Fibroblast of peridontal ligament (primary cell): ENCODE data around the gene RPUSD4.

ENCODE experiments used
- DNase-seq: peaks from one replicate; pipeline ENCODE4 v3.0.0-alpha.2; 2010; ENCODE audit errors: extremely low read depth

Gene RPUSD4

DNA sequence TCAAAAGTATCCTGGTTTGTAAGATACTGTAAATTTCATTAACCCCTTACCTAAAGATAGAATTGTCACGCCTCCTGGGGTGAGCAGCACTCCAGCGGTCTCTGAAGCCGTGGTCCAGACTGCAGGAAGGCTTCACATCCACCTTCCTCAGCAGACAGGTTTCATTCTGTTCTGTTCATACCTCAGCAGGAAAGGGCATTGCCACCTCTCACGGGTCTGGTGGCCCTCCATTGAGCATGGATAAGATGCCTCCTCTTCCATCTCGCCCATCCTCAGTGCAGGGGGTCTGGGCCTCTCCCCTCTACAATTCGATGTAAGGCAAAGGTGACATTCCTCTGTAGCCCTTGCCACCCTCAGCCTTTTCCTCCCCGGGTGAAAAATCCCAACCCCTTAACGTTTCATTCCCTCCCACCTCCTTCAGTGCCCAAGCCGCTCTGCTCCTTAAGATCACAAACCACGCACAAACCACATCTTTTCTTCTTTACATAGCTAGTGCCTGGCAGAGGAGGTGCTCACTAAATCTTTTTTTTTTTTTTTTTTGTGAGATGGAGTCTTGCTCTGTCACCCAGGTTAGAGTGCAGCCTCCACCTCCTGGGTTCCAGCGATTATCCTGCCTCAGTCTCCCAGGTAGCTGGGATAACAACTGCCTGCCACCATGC is 28.5 kb downstream of the RPUSD4 start:
- DNase-seq, result no peak

DNA sequence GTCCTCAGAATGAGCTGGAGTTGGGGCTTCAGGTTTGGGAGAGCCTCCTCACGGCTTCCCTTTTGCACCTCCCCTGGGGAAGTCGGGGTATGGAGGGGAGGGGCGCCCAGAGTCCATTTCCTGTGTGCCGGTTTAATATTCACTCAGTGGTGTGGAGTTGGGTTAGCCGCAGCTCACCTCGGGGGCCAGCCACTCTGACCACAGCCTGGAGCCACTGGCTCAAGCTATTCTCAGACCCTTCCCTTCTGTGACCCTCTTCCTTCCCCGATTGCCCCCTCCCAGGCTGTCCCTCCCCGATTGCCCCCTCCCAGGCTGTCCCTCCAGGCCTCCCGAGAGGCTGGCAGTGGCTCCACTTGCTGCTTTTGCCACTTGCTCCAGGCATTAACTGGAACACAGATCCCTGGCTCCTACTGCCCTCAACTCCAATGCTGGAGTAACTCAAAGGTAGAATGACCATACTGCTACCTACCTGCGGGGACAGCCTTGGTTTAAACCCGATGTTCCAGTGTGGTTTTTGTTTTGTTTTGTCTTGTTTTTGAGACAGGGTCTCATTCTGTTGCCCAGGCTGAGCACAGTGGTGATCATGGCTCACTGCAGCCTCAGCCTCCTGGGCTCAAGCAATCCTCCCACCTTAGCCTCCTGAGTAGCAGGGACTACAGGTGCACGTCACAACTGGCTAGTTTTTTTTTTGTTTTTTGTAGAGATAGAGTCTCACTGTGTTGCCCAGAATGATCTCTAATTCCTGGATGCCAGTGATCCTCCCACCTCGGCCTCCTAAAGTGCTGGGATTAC is 29.3 kb downstream of the RPUSD4 start:
- no peak for DNase-seq

DNA sequence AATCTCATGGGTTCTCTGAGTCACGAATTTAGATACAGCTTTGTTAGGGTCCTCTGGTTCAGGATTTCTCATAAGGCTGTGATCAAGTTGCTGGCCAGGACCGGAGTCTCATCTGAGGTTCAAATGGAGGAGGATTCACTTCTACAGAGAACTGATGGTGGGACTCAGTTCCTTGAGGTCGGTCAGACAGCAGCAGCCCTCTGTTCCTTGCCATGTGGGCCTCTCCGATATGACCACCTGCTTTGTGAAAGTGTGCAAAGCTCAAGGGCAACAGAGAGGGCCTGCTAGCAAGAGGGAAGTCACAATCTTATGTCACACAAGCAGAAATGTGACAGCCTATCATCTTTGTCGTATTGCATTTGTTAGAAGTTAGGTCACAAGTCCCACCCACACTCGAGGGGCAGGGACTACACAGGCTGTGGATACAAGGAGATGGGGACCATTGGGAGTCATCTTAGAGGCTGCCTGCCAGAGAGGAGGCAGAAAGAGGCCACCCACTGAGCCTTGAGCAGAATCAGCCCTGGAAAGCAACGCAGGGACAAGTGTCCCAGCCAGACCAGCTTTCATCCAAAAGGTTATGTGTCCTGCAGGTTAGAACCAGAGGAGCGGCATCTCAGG is 34.5 kb downstream of the RPUSD4 start:
- DNase-seq, result no peak

DNA sequence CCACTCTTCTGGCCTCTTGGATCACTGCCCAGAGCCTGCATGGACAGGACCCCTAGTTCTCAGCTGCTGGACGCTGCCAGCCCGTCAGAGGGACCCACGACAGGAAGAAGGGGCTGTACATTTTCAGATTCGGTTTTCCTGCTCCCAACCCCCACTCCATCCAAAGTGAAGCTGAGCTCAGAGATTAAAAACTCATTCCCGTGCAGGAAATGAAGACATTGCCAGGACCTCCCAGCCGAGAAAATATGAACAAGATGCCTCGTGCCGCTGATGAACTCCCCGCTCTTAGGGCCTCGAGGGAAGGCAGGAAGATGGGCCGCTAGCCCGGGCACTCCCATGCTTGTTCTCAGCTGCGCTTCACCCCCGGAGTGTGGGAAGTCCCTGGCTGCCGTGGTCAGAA is 36.1 kb downstream of the RPUSD4 start:
- DNase-seq, result peak; percentile 8

DNA sequence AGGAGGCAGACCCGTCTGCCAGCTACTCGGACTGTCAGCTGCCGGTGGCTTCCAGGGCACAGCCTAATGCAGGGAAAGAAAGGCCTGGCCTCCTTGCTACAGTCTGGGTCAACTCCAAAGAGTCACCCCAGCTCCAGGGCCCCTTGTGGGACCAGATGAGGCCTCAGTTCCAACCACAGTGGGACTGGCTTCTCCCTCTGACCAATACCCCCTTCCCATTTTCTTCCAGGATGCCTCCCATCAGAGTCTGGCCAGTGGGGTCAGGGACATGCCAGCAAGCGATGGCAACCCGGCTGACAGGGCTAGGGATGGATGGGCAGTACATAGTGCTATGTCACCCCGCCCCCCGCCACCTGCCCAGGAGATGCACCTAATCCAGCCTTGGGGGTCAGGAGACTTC is 36.6 kb downstream of the RPUSD4 start:
- no peak for DNase-seq

DNA sequence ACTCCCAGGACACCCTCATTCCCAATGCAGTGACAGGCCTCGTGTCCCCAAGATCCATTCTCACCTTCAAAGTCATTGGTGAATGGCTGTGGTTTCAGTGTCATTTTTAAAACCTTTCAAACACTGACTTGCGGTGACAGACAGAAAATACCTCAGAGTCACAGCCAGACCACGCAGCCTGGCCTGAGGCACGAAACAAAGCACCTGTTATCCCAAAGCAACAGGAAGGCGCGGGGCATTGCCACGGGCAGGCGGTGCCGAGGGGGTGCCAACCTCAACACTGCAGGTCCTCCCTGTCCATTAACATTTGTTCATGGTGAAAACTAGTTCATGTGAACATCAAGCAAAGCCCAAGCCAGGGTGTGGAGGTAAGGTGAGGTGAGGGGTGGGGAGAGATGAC is 38.2 kb downstream of the RPUSD4 start:
- DNase-seq, result no peak

DNA sequence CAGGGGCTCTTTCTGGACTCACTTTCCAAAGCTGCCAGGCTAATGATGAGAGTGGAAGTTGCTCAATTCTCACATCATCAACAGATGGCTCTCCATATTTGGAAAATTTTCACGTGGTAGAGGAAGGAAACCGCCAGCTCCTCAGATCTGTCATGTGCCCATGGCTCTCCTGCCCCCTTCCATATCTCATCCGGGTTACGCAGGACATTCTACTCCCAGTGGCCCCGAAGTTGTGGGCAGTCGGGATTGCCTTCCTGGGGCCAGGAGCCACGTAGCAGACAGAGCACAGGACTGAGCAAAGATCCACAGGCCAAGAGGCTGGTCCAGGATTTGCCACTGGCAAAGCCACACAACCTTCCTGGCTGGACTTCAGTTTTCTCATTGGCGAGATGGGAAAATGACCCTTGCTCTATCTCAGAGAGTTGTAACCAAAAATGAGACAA is 38.8 kb downstream of the RPUSD4 start:
- DNase-seq, result peak; percentile 64

DNA sequence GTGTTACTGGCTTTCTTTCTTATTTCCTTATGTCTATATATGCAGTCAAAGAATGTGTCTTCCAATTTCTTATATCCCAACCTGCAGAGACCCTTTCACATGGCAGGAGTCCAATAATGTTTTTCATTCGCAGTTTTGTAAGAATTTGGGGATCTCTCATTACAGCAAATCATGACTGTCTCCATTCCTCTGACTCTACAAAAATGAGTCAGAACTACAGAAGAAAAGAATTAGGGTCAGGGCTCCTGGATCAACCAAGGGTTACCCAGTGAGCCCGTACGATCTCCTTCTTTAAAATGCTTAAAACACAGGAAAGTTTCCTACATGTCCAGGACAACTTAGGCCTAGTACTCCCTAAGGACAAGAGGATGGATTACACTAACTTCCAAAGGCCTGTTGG is 42.2 kb downstream of the RPUSD4 start:
- no peak for DNase-seq

DNA sequence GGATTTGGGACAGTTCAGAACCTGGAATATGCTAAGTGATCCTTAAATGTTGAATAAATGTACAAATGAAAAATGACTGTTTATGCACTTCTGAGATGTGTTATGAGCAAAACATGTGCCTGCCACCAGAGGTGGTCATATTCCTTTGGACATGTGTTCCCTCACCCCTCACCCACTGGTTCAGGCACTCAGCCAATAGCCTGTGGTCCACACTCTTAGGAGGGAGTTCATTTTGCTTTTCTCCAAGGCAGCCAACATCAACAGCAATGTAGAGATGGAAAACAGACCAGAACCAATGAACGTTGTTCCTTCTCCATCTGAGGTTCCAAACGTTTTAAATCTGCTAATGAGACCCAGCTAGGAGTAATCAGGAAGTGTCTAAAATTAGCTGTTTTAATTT is 44.0 kb downstream of the RPUSD4 start:
- DNase-seq, result no peak

DNA sequence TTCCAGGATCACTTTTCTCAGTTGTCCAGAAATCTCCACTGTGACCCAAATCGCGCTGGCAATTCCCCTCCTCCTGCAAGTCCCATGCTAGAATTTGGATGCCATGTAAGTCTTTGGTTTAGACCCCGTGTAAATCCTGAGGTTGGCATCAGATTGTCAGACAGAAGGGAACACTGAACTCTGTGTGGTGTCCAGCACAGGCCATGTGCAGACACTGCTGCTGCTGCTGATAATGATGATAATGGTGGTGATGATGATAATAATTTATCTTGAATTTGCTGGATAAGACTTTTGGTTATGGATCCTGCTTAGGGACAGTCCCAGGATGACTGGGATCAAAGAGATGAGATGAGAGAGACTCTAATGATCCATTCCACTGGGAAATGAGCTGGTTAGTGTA is 45.0 kb downstream of the RPUSD4 start:
- DNase-seq, result no peak

DNA sequence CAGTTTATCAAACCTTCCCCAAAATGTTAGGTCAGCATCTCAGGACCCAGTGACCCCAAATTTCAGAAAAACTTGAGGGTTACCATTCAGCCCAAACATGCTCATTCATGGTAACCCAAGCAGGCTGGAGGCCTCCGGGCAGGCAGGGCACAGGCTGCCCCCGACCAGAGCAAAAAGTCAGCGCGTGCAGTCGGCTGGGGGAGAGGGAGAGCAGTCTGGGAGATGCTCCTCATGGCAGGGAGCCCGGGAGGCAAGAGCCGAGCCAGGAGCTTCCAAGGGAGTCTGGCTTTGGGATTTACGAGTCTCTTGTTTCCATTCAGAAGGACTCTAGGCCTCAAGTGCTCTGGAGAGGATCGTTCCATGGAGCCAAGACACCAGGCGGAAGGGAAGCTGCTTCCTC is 45.7 kb downstream of the RPUSD4 start:
- DNase-seq, result no peak

DNA sequence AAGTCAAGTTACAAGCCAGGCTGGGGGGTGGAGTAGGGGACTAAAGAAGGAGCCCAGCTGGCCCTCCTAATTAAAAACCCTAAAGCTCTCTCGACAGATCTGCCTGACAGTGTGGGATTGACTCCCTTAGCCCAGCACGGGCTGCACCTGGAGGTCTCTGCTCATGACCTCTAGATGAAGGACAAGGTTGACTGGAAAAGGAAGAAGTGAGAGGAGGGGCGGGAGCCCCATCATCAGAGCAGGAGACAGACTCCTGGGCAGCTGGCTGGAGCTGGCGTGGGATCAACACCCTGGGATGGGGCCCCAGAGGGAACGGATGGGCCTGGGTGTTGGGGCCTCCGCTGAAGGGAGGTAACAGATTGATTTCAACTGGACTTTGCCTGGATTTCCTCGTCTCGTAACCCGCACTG is 46.1 kb downstream of the RPUSD4 start:
- DNase-seq, result no peak

DNA sequence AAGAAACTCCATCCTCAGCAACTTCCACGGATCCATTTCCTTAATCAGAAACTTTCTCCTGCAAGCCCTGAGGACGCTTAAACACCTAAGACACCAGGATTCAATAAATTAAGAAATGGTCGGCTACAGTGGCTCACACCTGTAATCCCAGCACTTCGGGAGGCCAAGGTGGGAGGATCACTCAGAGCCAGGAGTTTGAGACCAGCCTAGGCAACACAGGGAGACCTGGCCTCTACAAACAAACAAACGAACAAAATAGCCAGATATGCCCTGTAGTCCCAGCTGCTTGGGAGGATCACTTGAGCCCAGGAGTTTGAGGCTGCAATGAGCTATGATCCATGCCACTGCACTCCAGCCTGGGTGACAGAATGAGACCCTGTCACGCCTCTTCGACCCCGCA is 46.7 kb downstream of the RPUSD4 start:
- DNase-seq, result no peak

DNA sequence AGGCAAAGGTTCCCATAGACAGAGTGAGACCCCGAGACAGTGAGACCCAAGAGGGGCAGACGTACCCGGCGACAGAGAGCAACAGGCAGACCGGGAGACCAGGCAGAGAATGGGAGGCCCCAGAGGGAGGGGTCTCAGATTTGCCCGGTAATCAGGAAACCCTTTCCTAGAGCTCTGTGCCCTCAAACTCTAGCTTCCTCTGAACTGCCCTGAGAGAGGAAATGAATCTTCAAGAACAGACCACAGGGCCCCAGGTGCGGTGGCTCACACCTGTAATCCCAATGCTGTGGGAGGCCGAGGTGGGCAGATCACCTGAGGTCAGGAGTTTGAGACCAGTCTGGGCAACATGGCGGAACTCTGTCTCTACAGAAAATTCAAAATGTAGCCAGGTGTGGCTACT is 47.7 kb downstream of the RPUSD4 start:
- no peak for DNase-seq

DNA sequence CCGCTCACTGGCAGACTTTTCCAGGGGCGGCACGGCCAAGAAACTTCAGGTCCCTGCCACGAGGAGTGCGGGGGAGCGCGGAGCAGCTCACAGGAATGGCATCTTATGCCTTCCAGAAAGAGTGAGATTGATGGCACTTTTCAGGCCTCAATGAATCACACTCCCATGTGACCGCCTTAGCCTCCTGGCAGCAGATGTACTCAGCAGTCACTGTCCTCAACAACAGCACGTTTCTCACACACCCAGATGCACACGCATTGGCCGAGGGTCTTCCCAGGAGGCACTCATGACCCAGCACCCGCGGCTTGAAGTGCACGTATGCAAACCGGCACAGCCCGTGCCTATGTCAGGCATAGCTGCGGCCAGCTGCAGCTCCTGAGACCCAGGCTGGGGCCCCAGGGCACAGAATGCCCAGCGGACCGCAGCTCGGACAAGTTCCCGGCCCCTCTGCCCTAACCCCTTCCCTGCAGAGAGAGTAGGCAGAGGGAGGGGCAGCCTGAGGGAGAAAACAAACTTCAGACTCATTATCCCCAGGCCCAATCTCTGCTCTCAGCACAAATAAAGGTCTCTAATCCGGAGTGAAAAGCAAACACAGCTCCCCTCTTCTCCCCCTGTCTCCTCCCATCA is 48.3 kb downstream of the RPUSD4 start:
- peak; percentile 35 for DNase-seq

DNA sequence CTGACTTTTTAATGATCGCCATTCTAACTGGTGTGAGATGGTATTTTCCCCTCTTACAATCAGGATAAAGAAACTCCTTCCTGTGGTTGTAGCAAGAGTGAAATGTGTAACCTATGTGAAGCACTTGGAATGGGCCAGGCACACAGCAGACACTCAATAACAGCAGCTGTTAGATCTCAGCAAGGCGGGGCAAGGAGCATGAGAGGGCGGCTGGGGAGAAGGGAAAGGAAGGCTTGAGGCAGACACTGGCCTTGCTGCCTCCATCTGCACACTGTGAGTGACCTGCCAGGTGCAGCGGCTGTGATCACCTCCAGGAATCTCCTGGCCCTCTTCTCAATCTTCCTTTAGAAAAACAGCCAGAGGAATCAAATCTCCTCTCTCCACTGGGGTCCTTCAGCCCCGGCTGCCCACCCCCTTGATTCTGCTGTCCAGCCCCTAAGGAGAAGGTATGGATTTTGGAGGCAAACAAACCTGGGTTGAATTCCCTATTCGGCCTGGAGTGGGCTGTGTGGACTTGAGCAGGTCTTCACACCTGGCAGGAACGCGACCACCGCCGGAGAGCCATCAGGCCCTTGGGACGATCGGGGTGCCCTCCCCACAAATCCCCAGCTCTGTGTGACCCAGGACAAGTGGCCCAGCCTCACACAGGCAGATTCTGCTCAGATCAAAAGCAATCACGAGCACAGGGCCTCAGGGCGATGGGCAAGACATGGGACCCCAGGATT is 49.0 kb downstream of the RPUSD4 start:
- DNase-seq, result no peak

DNA sequence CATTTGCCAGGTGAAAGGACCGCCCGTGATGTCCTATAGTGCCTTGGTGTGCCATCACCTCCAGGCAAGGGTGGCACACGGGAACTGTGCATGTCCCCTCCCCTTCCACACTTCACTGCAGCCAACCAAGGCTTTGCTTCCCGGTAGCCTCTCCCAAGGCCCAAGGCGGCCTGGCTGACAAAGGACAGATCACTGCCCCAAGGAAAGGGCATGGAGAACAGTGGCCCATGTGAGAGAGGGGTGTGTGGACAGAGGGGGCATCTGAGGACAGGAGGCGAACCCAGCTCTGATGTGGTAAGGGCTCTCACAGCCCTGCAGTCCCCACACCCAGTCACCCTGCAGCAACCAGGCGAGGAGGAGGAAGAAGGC is 50.4 kb downstream of the RPUSD4 start:
- DNase-seq, result no peak

DNA sequence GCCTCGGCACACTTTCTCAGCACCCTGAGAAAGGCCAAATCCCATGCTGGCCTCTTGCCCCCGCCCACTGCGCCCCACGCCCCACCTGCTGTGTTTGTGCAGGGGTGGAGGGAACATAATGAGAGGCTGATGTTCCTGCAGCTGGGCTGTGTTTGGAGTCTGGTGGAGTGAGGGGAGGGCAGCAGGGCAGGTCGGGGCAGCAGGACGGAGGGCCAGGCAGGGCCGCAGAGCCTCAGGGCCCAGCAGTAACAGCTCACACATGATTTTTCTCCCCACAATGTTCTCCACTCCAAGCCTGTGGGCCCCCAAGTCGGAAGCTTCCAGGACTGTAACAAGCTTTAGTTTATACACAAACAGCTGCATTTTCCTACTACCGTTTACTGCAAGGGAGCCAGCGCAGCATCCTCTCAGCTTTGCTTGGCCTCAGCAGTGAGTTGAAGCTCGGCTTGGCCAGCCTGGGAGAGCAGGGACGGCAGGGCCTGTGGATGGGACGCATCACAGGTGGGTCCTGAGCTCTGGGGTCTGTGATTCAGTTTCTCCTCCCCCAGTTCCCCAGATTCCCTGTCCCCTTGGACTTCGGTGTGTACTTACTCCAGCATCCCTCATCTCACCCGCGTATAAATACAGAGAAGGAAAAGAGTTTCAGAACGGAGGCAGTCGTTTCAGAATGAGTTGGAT is 51.0 kb downstream of the RPUSD4 start:
- DNase-seq, result no peak

DNA sequence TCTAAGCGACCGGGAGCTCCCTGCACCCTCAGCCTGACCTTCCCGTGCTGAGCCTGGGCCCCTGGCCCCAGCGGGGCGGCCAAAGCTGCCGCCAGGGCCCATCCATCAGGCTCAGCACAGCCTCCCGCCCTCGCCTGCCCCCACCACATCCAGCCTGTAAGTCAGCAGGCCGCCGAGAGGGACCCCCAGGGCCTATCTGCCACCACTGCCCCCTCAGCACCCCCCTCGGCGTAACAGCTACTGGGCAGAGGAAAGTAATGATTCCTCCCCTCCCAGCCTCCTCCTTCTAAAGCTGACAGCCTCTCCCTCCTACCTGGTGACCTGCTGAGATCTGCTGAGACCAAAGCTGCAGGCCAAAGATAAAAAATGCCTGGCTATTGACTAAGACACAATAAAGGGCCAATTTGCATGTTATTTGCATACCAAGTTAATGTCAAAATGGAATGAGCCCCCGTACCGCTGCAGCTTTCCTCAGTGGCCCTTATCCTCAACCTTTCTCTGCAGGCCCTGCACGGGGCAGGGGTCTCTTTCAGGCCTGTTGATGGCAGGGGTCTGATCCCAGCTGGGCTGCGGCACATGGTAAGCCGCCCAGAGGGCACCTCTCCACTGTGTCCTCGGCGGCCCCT is 51.6 kb downstream of the RPUSD4 start:
- DNase-seq, result no peak

DNA sequence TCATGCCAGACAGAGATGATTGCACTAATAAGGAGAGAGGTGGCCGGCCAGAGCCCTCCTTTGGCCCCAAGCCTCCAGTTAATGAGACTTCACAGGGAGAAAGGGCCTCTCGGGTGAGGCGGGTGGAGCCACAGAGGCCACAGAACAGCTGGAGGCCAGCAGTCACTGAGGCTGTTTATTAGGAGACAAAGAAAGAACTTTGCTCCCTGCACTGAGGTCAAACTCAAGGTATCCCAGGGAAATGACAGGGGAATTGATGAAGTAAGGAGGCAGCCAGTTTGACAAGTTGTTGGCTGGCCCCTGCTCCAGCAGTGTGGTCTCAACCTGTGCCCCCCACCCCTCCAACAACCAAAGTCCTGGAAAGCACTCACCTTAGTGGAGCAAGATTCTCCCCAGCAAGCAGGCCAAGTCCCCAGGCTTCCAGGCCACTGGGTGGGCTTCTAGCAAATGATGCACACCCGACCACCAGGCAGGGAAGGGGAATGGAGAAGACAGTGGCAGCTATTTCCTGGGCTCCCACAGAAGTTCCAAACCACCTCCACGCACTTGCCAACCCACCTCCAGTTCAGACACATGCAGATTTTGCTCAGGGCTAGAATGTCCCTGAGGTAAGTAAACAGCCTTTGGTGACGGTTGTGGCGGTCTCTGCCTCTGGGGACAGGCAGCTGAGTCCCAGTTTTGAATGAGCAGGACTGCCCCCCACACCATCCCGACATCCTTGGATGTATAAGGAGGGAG is 53.2 kb downstream of the RPUSD4 start:
- DNase-seq, result no peak
